Mesodermal cell (in vitro differentiated cells): ENCODE results near the gene C1orf87.

Source experiments
- H3K27ac ChIP-seq: 2 replicates; pipeline ENCODE4 v1.7.0; 2013; ENCODE audit warnings: mild to moderate bottlenecking, low read depth, low read length, moderate library complexity; ENCODE audit not compliant: severe bottlenecking
- H3K36me3 ChIP-seq: 2 replicates; pipeline ENCODE4 v1.7.1; 2013; ENCODE audit warnings: mild to moderate bottlenecking, low read length, moderate library complexity; ENCODE audit not compliant: control insufficient read depth, insufficient read depth
- H3K4me1 ChIP-seq: one replicate; pipeline ENCODE4 v1.7.1; 2013; ENCODE audit warnings: mild to moderate bottlenecking, low read length; ENCODE audit not compliant: insufficient read depth, control insufficient read depth, poor library complexity, severe bottlenecking
- H3K4me3 ChIP-seq: 2 replicates; pipeline ENCODE4 v1.7.0; 2013; ENCODE audit warnings: low read length, control low read depth, mild to moderate bottlenecking; ENCODE audit not compliant: insufficient read depth, poor library complexity, severe bottlenecking; ENCODE audit errors: extremely low read depth
- H3K9me3 ChIP-seq: 2 replicates; pipeline ENCODE4 v1.7.1; 2013; ENCODE audit warnings: mild to moderate bottlenecking, low read length, moderate library complexity; ENCODE audit not compliant: control insufficient read depth
- WGBS, 2 experiments: methylation state at CpG; one replicate each; pipeline ENCODE4 v1.1.5; 2013; ENCODE audit warnings: missing lambda C conversion rate in 2 of 2; ENCODE audit not compliant: insufficient coverage in 2 of 2; 5-methylcytosine and 5-hydroxymethylcytosine counted together

The C1orf87 gene

DNA sequence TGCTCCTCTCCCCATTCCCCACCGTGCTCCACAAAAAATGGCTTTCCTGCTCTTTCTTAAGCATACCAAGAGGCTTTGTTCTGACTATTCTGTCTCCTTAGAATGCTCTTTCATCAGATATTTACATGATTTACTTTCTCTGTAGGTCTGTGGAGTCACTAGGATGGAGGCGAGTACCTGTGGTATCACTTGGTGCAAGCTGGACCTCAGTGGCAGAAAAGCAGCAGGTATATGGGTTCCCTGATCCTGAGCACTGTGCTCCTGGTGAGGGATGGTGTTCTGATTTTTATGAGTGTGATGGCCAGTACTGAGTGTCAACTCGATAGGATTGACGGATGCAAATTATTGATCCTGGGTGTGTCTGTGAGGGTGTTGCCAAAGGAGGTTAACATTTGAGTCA, 10.0 kb downstream of the C1orf87 start:
- Histone ChIP-seq H3K4me3 (no peak overlapping the region), H3K9me3 (no peaks in the 10 kb centered on the region), H3K4me1 (no peaks in the 10 kb centered on the region), H3K27ac (no peak overlapping the region), H3K36me3 (no peaks in the 10 kb centered on the region)
- 70 to 73% methylated on average over 2 to 4 of the region's 4 CpGs for WGBS, 2 experiments

DNA sequence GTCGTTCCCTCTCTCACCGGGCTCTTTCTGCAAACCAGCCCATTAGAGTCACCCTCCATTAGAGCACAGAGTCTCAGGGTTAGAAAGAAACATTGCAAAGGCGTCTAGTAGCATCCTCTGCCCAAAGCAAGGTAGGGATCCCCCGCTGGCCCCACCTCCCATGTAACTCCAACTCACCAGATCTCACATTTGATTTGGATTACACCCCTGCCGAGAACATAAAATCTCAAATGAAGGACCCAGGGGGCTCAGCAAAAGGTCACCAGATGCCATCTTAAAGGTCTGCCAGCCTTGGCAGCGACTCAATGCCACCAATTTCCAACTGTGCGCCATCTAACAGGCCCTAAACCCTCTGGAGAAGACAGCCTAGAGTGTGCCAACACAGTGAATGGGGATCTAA, 14.1 kb downstream of the C1orf87 start:
- no peaks in the 10 kb centered on the region for H3K36me3 ChIP-seq
- WGBS, 2 experiments = 96 to 100% methylated on average over 2 to 6 of the region's 7 CpGs
- no peak overlapping the region for H3K4me3 ChIP-seq
- H3K27ac ChIP-seq = no peak overlapping the region
- H3K4me1 ChIP-seq = no peaks in the 10 kb centered on the region
- H3K9me3 ChIP-seq = no peaks in the 10 kb centered on the region

DNA sequence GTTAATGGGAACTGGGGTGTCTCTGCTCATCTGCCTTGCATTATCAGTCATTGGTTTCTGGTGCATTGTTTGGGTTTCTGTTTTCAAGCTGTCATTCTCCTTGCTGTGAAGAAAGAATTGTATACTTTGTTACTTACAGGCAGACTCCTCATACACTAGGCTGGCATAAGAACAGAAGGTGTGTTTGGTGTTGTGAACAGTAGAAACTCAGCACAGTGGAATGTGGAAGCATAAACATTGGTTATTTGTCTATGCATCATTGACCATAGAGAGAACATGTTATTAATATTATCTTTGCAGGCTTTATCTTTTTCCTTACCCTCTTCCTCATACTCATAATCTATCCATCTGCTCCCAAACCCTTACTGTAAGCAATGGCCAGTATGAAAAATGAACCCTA, 18.2 kb downstream of the C1orf87 start:
- Histone ChIP-seq H3K9me3 (no peaks in the 10 kb centered on the region), H3K4me3 (no peak overlapping the region), H3K36me3 (no peaks in the 10 kb centered on the region), H3K27ac (no peak overlapping the region), H3K4me1 (no peaks in the 10 kb centered on the region)

DNA sequence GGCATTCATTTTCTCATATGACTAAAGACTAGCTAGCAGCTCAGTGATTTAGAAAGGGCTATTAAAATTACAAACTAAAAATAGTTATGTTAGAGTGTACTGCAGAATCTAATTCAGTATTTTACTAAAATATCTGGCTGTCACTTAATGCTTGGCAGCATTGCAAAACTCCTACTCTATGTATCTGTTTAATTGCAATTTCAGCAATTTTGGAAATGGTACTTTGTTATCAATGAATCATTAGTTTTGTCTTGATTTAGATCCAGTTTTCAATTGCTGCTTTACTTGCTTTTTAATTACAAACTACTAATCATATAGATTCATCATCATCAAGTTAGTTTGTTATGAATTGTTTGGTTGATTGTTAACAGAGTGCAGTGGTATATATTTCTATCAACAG, 19.2 kb downstream of the C1orf87 start:
- Histone ChIP-seq H3K9me3 (peaks cover 3% of the 10 kb centered on the region), H3K4me1 (no peaks in the 10 kb centered on the region), H3K27ac (no peak overlapping the region), H3K4me3 (no peak overlapping the region), H3K36me3 (no peaks in the 10 kb centered on the region)

DNA sequence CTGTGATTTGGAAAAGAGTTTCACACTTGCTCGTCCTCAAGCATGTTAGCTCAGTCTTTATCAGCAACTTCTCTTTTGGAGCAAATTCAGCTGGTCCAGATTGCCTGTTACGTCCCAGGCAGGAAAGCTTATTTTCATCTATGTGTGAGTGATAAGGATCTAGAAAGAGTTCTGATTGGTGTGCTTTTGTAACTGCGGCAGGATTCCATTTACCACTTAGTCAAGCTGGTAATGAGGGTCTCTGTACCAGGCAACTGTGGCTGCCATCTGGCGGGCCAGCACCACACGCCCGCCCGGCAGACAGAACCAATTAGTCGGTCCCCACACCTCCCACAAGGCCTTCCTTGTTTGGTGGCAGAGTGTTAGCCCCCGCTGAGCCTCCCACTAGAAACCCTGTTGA, 21.0 kb downstream of the C1orf87 start:
- Histone ChIP-seq H3K4me3 (no peak overlapping the region), H3K9me3 (peaks cover 6% of the 10 kb centered on the region), H3K36me3 (no peaks in the 10 kb centered on the region), H3K4me1 (no peaks in the 10 kb centered on the region), H3K27ac (no peak overlapping the region)
- WGBS, 2 experiments = 40 to 68% methylated on average over 2 to 3 of the region's 9 CpGs

DNA sequence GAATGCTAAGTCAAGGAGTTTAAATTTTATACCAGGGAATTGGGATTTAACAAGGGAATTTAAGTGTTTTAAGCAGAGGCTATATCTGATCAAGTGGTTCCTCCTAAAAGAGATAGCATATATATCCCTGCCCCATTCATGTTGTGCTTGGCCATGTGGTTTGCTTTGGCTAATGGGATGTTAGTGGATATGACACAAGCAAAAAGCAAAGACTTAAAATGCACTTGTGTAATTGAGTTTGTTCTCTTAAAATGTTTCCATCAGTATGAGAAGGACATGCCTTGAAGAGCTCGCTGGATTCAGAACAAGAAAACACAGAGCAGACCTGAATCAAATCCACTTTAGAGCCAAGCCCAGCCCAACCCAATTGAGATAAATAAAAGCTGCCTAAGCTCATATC, 22.4 kb downstream of the C1orf87 start:
- Histone ChIP-seq H3K4me1 (no peaks in the 10 kb centered on the region), H3K36me3 (no peaks in the 10 kb centered on the region), H3K9me3 (peaks cover 6% of the 10 kb centered on the region), H3K27ac (no peak overlapping the region), H3K4me3 (no peak overlapping the region)
- WGBS, 2 experiments = 100% methylated on average over 1 of the region's 1 CpG; no CpG with 5 or more reads in 1 of the 2 experiments

DNA sequence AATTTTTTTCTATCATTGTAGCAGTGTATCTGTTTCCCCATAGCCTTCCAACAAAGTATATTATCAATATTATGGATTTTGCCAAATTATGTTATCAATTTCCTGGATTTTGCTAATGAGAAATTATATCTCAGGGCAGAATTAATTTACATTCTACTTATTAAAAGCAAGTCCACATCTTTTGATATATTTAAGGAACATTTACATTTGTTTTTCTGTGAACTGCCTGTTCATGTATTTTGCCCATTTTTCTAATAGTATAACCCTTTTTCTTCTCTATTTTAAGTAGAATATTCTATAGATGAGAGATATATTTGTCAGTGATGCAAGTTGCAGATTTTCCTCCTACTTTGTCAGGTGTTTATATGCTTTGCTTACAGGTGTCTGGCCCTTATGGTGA, 24.4 kb downstream of the C1orf87 start:
- Histone ChIP-seq H3K9me3 (peaks cover 6% of the 10 kb centered on the region), H3K4me3 (no peak overlapping the region), H3K27ac (no peak overlapping the region), H3K4me1 (no peaks in the 10 kb centered on the region), H3K36me3 (no peaks in the 10 kb centered on the region)

DNA sequence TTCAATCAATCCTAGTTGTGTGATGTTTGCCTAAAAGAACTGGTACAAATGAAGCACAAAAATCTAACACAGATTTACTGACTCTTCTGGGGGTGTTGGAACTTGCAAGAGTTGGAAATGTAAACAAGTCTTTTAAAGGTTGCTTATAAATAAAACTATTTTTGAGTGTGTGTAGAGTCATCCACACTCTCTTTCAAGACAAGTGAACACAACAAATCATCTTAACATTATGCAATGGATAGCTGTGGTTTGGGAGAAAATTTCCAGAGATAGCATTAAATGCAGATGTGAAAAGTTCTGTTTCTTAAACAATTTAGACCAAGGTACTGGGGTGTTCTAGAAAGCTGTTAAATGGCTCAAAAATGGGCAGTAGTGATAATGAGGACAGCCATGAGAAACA, 28.7 kb downstream of the C1orf87 start:
- no peaks in the 10 kb centered on the region for H3K36me3 ChIP-seq
- H3K9me3 ChIP-seq = peaks cover 6% of the 10 kb centered on the region
- H3K27ac ChIP-seq = no peak overlapping the region
- no peak overlapping the region for H3K4me3 ChIP-seq
- H3K4me1 ChIP-seq = no peaks in the 10 kb centered on the region

DNA sequence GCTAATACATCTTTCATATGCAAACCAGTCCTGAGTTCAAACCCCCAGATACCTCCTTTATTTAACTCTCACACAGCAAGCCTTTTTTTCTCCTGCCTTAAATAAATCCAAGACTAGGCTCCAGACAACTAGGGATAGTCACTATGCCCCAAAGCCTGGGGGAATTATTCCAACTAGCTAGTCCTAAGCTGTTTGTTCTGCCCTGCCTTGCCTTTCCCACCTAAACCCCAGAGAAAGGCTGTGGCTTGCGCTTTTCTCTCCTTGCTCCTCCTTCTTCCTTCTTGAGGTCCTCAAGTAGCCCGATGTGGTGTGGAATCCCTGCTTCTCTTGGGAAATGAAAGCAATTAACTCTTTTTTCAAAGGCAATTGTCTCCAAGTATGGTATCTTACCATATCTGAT, 31.8 kb downstream of the C1orf87 start:
- Histone ChIP-seq H3K36me3 (no peaks in the 10 kb centered on the region), H3K4me1 (no peaks in the 10 kb centered on the region), H3K27ac (no peak overlapping the region), H3K4me3 (no peak overlapping the region), H3K9me3 (no peaks in the 10 kb centered on the region)
- WGBS, 2 experiments = 80% methylated on average over 1 of the region's 2 CpGs; no CpG with 5 or more reads in 1 of the 2 experiments

DNA sequence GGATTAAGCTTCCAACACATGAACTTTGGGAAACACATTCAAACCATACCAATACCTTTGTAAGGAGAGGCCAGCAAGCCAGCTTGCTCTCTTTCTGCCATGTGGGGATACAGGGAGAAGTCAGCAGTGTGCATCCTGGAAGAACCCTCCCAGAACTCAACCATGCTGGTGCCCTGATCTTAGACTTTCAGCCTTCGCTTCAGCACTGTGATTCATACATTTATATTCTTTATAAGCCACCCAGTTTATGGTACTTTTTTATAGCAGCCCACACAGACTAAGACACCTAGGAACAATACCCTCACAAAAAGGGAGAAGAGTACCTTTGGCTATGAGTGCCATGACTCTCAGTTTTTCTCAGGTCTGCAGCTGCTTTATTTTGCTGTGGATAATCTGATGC, 35.9 kb downstream of the C1orf87 start:
- Histone ChIP-seq H3K4me3 (no peak overlapping the region), H3K36me3 (no peaks in the 10 kb centered on the region), H3K27ac (no peak overlapping the region), H3K4me1 (no peaks in the 10 kb centered on the region), H3K9me3 (no peaks in the 10 kb centered on the region)
- WGBS, 2 experiments = no CpG with 5 or more reads among the region's 1 CpG

DNA sequence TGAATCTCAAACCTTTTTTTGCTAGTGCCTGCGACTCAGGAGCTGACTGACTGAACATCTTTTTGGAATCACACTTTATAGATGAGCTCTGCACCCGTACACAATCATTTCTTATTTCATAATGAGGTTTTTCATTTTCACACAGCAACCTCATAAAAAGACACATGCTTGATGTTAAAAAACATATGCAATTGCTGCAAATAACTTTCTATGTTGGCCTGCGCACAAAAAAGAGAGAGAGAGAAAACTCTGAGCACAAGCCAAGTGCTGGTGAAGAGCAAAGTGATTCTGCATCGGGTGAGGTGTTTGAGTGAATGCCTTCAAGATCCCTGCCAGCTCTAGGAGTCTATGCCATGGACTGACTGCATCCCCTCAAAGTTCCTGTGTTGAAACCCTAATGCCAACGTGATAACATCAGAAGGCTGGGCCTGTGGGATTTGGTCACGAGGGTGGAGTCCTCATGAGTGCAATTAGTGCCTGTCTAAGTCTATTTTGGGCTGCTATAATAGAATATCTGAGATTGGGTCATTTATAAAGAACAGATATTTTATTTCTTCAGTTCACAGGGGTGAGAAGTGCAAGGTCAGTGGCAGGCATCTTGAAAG, 36.6 kb downstream of the C1orf87 start:
- 72 to 94% methylated on average over 3 to 5 of the region's 6 CpGs for WGBS, 2 experiments
- H3K36me3 ChIP-seq = no peaks in the 10 kb centered on the region
- H3K4me1 ChIP-seq = no peaks in the 10 kb centered on the region
- no peaks in the 10 kb centered on the region for H3K9me3 ChIP-seq
- H3K27ac ChIP-seq = no peak overlapping the region
- H3K4me3 ChIP-seq = no peak overlapping the region

DNA sequence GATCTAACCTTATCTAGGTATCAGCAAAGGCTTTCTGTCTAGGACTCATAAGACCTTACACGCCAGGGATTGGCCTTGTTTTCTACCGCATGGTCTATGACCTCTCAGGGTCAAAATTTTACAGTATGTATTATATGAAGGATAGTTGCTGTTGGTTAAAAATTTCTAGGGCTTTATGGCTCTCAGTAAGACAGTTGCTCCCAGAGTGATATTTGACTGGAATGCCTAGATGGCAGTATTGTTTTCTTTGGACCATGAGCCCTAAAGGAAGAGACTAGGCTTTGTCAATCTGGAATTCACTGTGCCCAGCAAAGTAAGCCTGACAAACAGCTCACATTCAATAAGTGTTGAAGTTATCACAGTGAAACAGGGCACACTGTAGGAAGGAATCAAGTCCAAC, 37.6 kb downstream of the C1orf87 start:
- WGBS, 2 experiments = 82% methylated on average over 2 of the region's 2 CpGs; no CpG with 5 or more reads in 1 of the 2 experiments
- no peaks in the 10 kb centered on the region for H3K36me3 ChIP-seq
- no peak overlapping the region for H3K4me3 ChIP-seq
- no peaks in the 10 kb centered on the region for H3K4me1 ChIP-seq
- no peak overlapping the region for H3K27ac ChIP-seq
- no peaks in the 10 kb centered on the region for H3K9me3 ChIP-seq
